ENCODE measurements around the gene SLF1.
A peak's percentile ranks its signal among the peaks of the same experiment; 100 is the strongest.

The SLF1 gene

GRCh38 chr5:94725142-94725541 lies 106.7 kb downstream of the SLF1 start:
- TF ChIP-seq CTCF (IDR thresholded peaks at IDR 0.05; ENCODE audit: low read depth, low read length) = no peak
- DNase-seq (ENCODE audit: low read depth in 2 of 2) = peak in 1 of 2 donors; percentile 5
- no peak overlapping the region for H3K4me3 ChIP-seq (replicated peaks in 1 of 2; ENCODE audit: low read depth in 2 of 2, low read length in 2 of 2)

DNA sequence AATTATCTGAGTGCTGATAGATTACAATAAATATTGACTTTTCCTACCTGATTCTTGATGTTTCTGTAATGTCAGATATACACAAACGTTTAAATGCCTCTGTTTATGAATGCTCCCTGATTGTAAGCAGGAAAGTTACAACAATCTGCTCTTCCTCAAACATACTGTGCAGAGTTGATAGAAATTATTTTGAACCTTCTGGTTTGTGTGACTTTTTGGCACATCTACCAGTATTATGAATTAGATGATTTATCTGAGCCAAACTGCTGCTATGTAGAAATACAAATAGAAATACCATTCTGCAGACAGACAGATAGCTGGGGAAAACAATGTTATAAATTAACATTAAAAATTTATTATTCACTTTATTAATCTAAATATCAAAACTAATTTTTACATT lies 113.0 kb downstream of the SLF1 start:
- H3K4me3 ChIP-seq (replicated peaks in 1 of 2; ENCODE audit: low read depth in 2 of 2, low read length in 2 of 2) = no peak overlapping the region
- TF ChIP-seq CTCF (IDR thresholded peaks at IDR 0.05; ENCODE audit: low read depth, low read length) = no peak
- DNase-seq (ENCODE audit: low read depth in 2 of 2) = no peak

DNA sequence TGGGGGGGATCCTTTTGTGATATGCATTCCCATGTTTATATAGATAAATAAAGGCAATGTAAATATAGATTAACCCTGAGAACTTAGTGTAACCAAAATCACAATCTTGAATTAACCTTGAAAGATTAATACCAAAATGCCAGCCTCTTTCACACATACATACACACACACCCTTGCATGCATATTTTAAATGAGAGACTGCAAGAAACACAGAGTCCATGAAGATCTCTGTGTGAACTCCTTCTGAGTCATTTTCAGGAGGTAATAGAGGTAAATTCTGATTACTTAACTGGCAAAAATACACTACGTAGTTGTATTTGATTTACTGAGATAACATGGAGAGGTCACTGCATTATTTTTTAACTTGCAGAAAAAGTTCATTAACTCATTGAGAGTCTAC lies 118.0 kb downstream of the SLF1 start:
- no peak for TF ChIP-seq CTCF (IDR thresholded peaks at IDR 0.05; ENCODE audit: low read depth, low read length)
- no peak for DNase-seq (ENCODE audit: low read depth in 2 of 2)

GRCh38 chr5:94740286-94740685 lies 121.8 kb downstream of the SLF1 start:
- no peak for TF ChIP-seq CTCF (IDR thresholded peaks at IDR 0.05; ENCODE audit: low read depth, low read length)
- no peak for DNase-seq (ENCODE audit: low read depth in 2 of 2)
- H3K4me3 ChIP-seq (replicated peaks in 1 of 2; ENCODE audit: low read depth in 2 of 2, low read length in 2 of 2) = no peak overlapping the region

More for the DNA sequence above, 118.0 kb downstream of the SLF1 start:
- H3K4me3 ChIP-seq (replicated peaks in 1 of 2; ENCODE audit: low read depth in 2 of 2, low read length in 2 of 2) = no peak overlapping the region

- no peak for TF ChIP-seq CTCF (IDR thresholded peaks at IDR 0.05; ENCODE audit: low read depth, low read length)
- DNase-seq (ENCODE audit: low read depth in 2 of 2) = no peak
- no peak overlapping the region for H3K4me3 ChIP-seq (replicated peaks in 1 of 2; ENCODE audit: low read depth in 2 of 2, low read length in 2 of 2)
Measured at GRCh38 chr5:94742852-94743251, 124.4 kb downstream of the SLF1 start.

GRCh38 chr5:94744906-94745305 lies 126.4 kb downstream of the SLF1 start:
- DNase-seq (ENCODE audit: low read depth in 2 of 2) = no peak
- no peak for TF ChIP-seq CTCF (IDR thresholded peaks at IDR 0.05; ENCODE audit: low read depth, low read length)
- H3K4me3 ChIP-seq (replicated peaks in 1 of 2; ENCODE audit: low read depth in 2 of 2, low read length in 2 of 2) = no peak overlapping the region
